SK-N-SH treated with all-trans-retinoic acid at 6 μM for 48 hours (cell line): Measurements from ENCODE around the gene XRN2.

Experiments used
- GLIS3 ChIP-seq: fragments of 250-450 bp; sonication (Bioruptor Pico); IDR thresholded peaks from 2 replicates; pipeline ENCODE4 v1.5.0; 2020; ENCODE audit warnings: mild to moderate bottlenecking, moderate library complexity
- ISL1 ChIP-seq: fragments of 250-450 bp; sonication (Bioruptor Pico); IDR thresholded peaks from 2 replicates; pipeline ENCODE4 v2.1.2; 2022; ENCODE audit warnings: mild to moderate bottlenecking, moderate library complexity
- PPARA ChIP-seq: fragments of 250-450 bp; sonication (Bioruptor Pico); IDR thresholded peaks from 2 replicates; pipeline ENCODE4 v1.5.0; 2020; ENCODE audit warnings: mild to moderate bottlenecking, borderline replicate concordance
- TOX ChIP-seq: fragments of 250-450 bp; sonication (Bioruptor Pico); IDR thresholded peaks from 2 replicates; pipeline ENCODE4 v1.8.0; 2021; ENCODE audit warnings: mild to moderate bottlenecking, moderate library complexity, borderline replicate concordance
- ZC3H10 ChIP-seq: fragments of 250-450 bp; sonication (Bioruptor Pico); IDR thresholded peaks from 2 replicates; pipeline ENCODE4 v1.5.1; 2021; ENCODE audit warnings: mild to moderate bottlenecking, moderate library complexity
- ZFP3 ChIP-seq: fragments of 250-450 bp; sonication (Bioruptor Pico); IDR thresholded peaks from 2 replicates; pipeline ENCODE4 v1.5.0; 2020; ENCODE audit warnings: mild to moderate bottlenecking, moderate library complexity
- ZFP30 ChIP-seq: fragments of 450-650 bp; formaldehyde crosslinking; IDR thresholded peaks from 2 replicates; pipeline ENCODE4 v1.5.0; 2022; ENCODE audit warnings: mild to moderate bottlenecking, moderate library complexity
- ZNF565 ChIP-seq: fragments of 450-650 bp; formaldehyde crosslinking; conservative IDR thresholded peaks from 2 replicates; pipeline ENCODE4 v1.5.0; 2020; ENCODE audit warnings: low read depth, mild to moderate bottlenecking, moderate library complexity
- TF ChIP-seq, protein P1 (sequence below): fragments of 250-450 bp; sonication (Bioruptor Pico); IDR thresholded peaks from 2 replicates; pipeline ENCODE4 v1.5.1; 2020; ENCODE audit warnings: low read depth, mild to moderate bottlenecking, moderate library complexity

- TF ChIP-seq ZFP30 (CRISPR knock-in tag), result no peak
- TF ChIP-seq ZFP3, result no peak
- TF ChIP-seq ZC3H10 (CRISPR knock-in tag), result no peak
- TF ChIP-seq ISL1 (CRISPR knock-in tag), result no peak
- TF ChIP-seq PPARA, result no peak
- TF ChIP-seq TOX (CRISPR knock-in tag), result no peak
- no peak for TF ChIP-seq ZNF565 (CRISPR knock-in tag)
- TF ChIP-seq, protein P1, sequence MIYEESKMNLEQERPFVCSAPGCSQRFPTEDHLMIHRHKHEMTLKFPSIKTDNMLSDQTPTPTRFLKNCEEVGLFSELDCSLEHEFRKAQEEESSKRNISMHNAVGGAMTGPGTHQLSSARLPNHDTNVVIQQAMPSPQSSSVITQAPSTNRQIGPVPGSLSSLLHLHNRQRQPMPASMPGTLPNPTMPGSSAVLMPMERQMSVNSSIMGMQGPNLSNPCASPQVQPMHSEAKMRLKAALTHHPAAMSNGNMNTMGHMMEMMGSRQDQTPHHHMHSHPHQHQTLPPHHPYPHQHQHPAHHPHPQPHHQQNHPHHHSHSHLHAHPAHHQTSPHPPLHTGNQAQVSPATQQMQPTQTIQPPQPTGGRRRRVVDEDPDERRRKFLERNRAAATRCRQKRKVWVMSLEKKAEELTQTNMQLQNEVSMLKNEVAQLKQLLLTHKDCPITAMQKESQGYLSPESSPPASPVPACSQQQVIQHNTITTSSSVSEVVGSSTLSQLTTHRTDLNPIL (CRISPR knock-in tag), result no peak
- no peak for TF ChIP-seq GLIS3
Observed at GRCh38 chr20:21391185-21391971, 88.2 kb downstream of the XRN2 start.
